ENCODE results near the gene C11orf86.
"Not testable (repeated sequence)": the region's sequence is repeated elsewhere in the genome, so short reads cannot be mapped to it uniquely, and the experiment has no call there.

The C11orf86 gene

GRCh38 chr11:66974724-66975404 is at the start of gene C11orf86:
C11orf86 (plus strand) TSS chr11:66975304; CDS start chr11:66975363, 59 bp downstream.
- DNase-seq, result no peak

GRCh38 chr11:66929753-66930152 is 45.4 kb upstream of the C11orf86 start:
- DNase-seq, result no peak

GRCh38 chr11:66932543-66932942 is 42.6 kb upstream of the C11orf86 start:
- no peak for DNase-seq

GRCh38 chr11:66933531-66933930 is 41.6 kb upstream of the C11orf86 start:
- DNase-seq, result no peak

GRCh38 chr11:66934950-66935779 is 39.9 kb upstream of the C11orf86 start:
- DNase-seq, result no peak

- no peak for DNase-seq
These were observed 38.8 kb upstream of the C11orf86 start for GRCh38 chr11:66936311-66936711.

- DNase-seq, result no peak
These were observed 37.8 kb upstream of the C11orf86 start for GRCh38 chr11:66937193-66937733.

- no peak for DNase-seq
These were observed 36.4 kb upstream of the C11orf86 start for GRCh38 chr11:66938582-66939135.

GRCh38 chr11:66950112-66950535 is 25.0 kb upstream of the C11orf86 start:
- DNase-seq, result peak; percentile 60

- DNase-seq, result no peak
These were observed 24.0 kb upstream of the C11orf86 start for GRCh38 chr11:66951135-66951534.

- no peak for DNase-seq
These were observed 23.2 kb upstream of the C11orf86 start for GRCh38 chr11:66951927-66952337.

- DNase-seq, result no peak
These were observed 21.8 kb upstream of the C11orf86 start for GRCh38 chr11:66953081-66953833.

- no peak for DNase-seq
These were observed 18.3 kb upstream of the C11orf86 start for GRCh38 chr11:66956689-66957290.

GRCh38 chr11:66957971-66958231 is 17.2 kb upstream of the C11orf86 start:
- no peak for DNase-seq

- peak; percentile 98 for DNase-seq
These were observed 16.7 kb upstream of the C11orf86 start, which contains the start of gene PC for GRCh38 chr11:66958232-66958955. PC (minus strand) TSS chr11:66958383; CDS start chr11:66872159, 86,224 bp downstream.

- peak; percentile 22 for DNase-seq
These were observed 16.2 kb upstream of the C11orf86 start for GRCh38 chr11:66958956-66959274.

GRCh38 chr11:66961691-66962213 is 13.4 kb upstream of the C11orf86 start:
- DNase-seq, result not testable (repeated sequence)

- DNase-seq, result no peak
These were observed 12.9 kb upstream of the C11orf86 start for GRCh38 chr11:66962247-66962646.

- no peak for DNase-seq
These were observed 12.3 kb upstream of the C11orf86 start for GRCh38 chr11:66962801-66963200.

- DNase-seq, result no peak
These were observed 10.6 kb upstream of the C11orf86 start for GRCh38 chr11:66964495-66964894.

- no peak for DNase-seq
These were observed 8.8 kb upstream of the C11orf86 start for GRCh38 chr11:66966351-66966750.

Data from activated CD4-positive, alpha-beta T cell treated with anti-CD3 and anti-CD28 coated beads for 48 hours (primary cell).